Transverse colon (tissue), 4 donors: ENCODE data around the gene PAX5. TPM values are rescaled to one million over a fixed set of nuclear protein-coding genes. Genes with fewer than 3 reads are reported as not detected.
"Not testable (repeated sequence)": the region's sequence is repeated elsewhere in the genome, so short reads cannot be mapped to it uniquely, and the experiment has no call there.

Experiments
- DNase-seq: peaks from one replicate; pipeline ENCODE4 v3.0.0-alpha.2; 2019
- H3K27ac ChIP-seq, 4 donors: fragments of 200-600 bp; sonication (generic); 2 replicates each; pipeline ENCODE4 v1.5.1; 2016 to 2018; ENCODE audit warnings: inconsistent platforms in 4 of 4
- H3K27me3 ChIP-seq: fragments of 200-600 bp; sonication (generic); 2 replicates; pipeline ENCODE4 v1.5.1; 2017; ENCODE audit warnings: inconsistent platforms
- H3K36me3 ChIP-seq, 4 donors: fragments of 200-600 bp; sonication (generic); 2 replicates each; pipeline ENCODE4 v1.5.1; 2017 to 2019; ENCODE audit warnings: inconsistent platforms in 4 of 4
- H3K4me1 ChIP-seq, 4 donors: fragments of 200-600 bp; sonication (generic); 2 replicates each; pipeline ENCODE4 v1.5.1; 2017 to 2020; ENCODE audit warnings: inconsistent platforms in 4 of 4
- H3K4me3 ChIP-seq, 4 donors: fragments of 200-600 bp; sonication (generic); 1 replicate in 1 of 4; 2 replicates in 3 of 4; pipeline versions ENCODE4 v1.5.1 to v1.6.1; 2017 to 2019; ENCODE audit warnings: inconsistent platforms in 4 of 4
- H3K9me3 ChIP-seq, 2 donors: fragments of 200-600 bp; sonication (generic); 2 replicates each; pipeline ENCODE4 v1.5.1; 2017 to 2019; ENCODE audit warnings: inconsistent platforms in 2 of 2
- EP300 ChIP-seq: sonication (generic); formaldehyde crosslinking; IDR thresholded peaks from one replicate; pipeline ENCODE4 v1.6.1; 2017; ENCODE audit warnings: antibody characterized with exemption, low read depth
- POLR2A ChIP-seq: fragments of 450-650 bp; IDR thresholded peaks from one replicate; pipeline ENCODE4 v1.6.1; 2016; ENCODE audit warnings: antibody characterized with exemption, mild to moderate bottlenecking, moderate library complexity
- POLR2AphosphoS5 ChIP-seq, 3 donors: sonication (generic); formaldehyde crosslinking; IDR thresholded peaks; one replicate each; pipeline ENCODE4 v1.6.1; 2016; ENCODE audit warnings: antibody characterized with exemption in 3 of 3
- WGBS, 2 donors: methylation state at CpG; one replicate each; pipeline ENCODE4 v1.1.5; 2018; ENCODE audit warnings: low coverage in 1 of 2; 5-methylcytosine and 5-hydroxymethylcytosine counted together
- in situ Hi-C, 4 donors: fragments of 200-750 bp; cut with MboI; loops; one replicate each; pipeline versions ENCODE4 v1.15.0 to v1.15.1; 2017; ENCODE audit warnings: low sequenced_read_pairs in 3 of 4, low pct_ligation_motif_present in 1 of 4, low pct_unique_long_range_greater_than_20kb in 1 of 4
- intact Hi-C: fragments of 100-400 bp; cut with DNase I; formaldehyde crosslinking; loops from one replicate; pipeline ENCODE4 v1.15.1; 2023; ENCODE audit warnings: low total_unique reads
- total RNA-seq, 4 donors: library from RNA; depleted of rRNA; stranded (reverse); fragments of >200 nt; gene quantifications; one replicate each; pipeline ENCODE4 v1.1.0, GENCODE V29; 2016
- TF ChIP-seq, protein P1 (sequence below), 5 experiments: fragments of 200-600 bp in 3 of 5; fragments of 450-650 bp in 2 of 5; sonication (generic) in 3 of 5; IDR thresholded peaks; 1 replicate in 2 of 5; 2 replicates in 3 of 5; pipeline ENCODE4 v1.5.1; 2016 to 2017; ENCODE audit warnings: antibody characterized with exemption in 5 of 5, inconsistent platforms in 3 of 5, mild to moderate bottlenecking in 2 of 5, moderate library complexity in 1 of 5

PAX5 gene
- total RNA-seq, 4 donors from 2014 or later = 2.4 to 3.7 TPM; not detected in 2

DNA sequence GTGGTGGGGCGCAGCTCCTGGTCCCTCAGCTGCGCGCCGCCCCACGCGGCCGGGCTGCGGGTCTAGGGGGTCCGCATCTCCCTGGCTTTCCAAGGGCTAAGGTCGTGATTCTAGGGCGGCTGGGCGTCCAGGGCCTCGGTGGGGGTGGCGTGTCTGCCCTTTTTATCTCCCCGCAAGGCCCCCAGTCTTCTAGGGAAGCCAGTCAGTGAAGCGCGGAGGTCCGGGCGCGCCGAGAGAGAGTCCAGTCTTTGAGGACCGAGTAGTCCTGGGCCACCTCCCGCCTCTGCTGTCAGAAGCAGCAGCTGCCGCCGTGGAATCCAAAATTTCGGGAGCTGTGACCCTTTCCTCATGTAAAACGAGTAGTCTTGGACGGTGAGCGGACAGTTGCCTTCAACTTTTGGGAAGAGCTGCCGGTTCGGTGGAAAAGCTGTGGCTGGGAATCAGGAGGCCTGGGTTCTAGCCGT, 46.1 kb upstream of the PAX5 start:
- peak; percentile 45 for DNase-seq
- H3K36me3 ChIP-seq, in situ Hi-C loops, intact Hi-C loops, H3K27me3 ChIP-seq, H3K9me3 ChIP-seq: not testable (repeated sequence)
- Histone ChIP-seq H3K27ac (peak overlapping the region; percentile 88 to 96 (median 90)), H3K4me3 (peak overlapping the region; percentile 61 to 99 (median 84)), H3K4me1 (peaks cover 3 to 33% (median 5%) of the 10 kb centered on the region in 4 donors)
- peak; percentile 24 for TF ChIP-seq POLR2A
- 0% methylated on average over 21 of the region's 32 CpGs; no CpG with 5 or more reads in 1 of the 2 donors for WGBS, 2 donors

DNA sequence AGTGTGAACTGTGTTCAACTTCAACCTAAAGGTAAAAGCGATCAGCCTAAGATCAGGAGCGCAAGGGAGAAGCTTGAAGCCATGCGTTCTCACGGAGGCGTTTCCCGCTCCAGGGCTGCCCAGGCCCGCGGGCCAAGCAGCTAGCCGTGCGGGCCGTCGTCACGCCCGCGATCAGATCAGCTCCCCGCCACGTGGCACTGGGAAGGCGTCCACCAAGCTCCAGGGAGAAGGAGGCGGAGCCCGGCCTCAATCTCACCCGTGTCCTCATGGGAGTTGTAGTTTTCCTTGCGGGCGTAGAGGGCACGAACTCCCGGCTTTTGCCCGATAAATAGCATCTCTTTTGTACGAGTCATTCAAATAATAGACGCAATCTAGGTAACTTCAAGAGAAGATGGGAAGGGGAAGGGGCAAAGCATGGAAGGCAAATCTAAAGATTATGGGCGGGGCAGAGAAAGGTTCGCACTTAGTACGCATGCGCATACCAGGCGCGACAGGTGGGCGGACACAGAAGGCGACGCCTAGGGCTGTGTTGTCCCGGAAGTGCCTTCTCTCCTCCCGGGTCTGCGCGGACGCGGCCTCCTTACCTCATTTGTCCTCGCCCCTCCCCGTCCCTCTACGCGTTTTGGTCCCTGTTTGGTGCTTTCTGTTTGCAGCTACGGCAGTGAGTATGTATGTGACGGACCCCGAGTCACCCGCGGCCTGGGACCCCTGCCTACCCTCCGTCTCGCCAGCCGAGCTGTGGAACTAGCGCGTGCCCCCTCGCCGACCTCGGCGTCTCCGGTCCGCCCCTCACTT, 45.5 kb upstream of the PAX5 start:
- Histone ChIP-seq H3K9me3 (no peaks in the 10 kb centered on the region), H3K4me1 (peaks cover 3 to 30% (median 5%) of the 10 kb centered on the region in 4 donors), H3K36me3 (no peaks in the 10 kb centered on the region), H3K27ac (peak overlapping the region; percentile 88 to 96 (median 90)), H3K4me3 (peak overlapping the region; percentile 61 to 99 (median 84)), H3K27me3 (no peaks in the 10 kb centered on the region)
- TF ChIP-seq POLR2A (peak; percentile 93), POLR2AphosphoS5 (IDR thresholded peaks at IDR 0.05) (peak; percentile 78 to 94 (median 91)), EP300 (no peak)
- TF ChIP-seq, protein P1, sequence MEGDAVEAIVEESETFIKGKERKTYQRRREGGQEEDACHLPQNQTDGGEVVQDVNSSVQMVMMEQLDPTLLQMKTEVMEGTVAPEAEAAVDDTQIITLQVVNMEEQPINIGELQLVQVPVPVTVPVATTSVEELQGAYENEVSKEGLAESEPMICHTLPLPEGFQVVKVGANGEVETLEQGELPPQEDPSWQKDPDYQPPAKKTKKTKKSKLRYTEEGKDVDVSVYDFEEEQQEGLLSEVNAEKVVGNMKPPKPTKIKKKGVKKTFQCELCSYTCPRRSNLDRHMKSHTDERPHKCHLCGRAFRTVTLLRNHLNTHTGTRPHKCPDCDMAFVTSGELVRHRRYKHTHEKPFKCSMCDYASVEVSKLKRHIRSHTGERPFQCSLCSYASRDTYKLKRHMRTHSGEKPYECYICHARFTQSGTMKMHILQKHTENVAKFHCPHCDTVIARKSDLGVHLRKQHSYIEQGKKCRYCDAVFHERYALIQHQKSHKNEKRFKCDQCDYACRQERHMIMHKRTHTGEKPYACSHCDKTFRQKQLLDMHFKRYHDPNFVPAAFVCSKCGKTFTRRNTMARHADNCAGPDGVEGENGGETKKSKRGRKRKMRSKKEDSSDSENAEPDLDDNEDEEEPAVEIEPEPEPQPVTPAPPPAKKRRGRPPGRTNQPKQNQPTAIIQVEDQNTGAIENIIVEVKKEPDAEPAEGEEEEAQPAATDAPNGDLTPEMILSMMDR (IDR thresholded peaks at IDR 0.05) = peak in 1 of 5 experiments; percentile 6
- WGBS, 2 donors = 5% methylated on average over 62 of the region's 63 CpGs; no CpG with 5 or more reads in 1 of the 2 donors
- intact Hi-C loops (no loop called here), in situ Hi-C loops (no loop called here)
- peak; percentile 94 for DNase-seq

GRCh38 chr9:37074790-37075189, 40.7 kb upstream of the PAX5 start:
- H3K36me3 ChIP-seq, H3K4me1 ChIP-seq, DNase-seq, H3K9me3 ChIP-seq, intact Hi-C loops, in situ Hi-C loops, H3K27ac ChIP-seq, H3K27me3 ChIP-seq, H3K4me3 ChIP-seq: not testable (repeated sequence)
- 67 to 71% methylated on average over 4 of the region's 4 CpGs for WGBS, 2 donors

- TF ChIP-seq POLR2A (no peak), EP300 (no peak), POLR2AphosphoS5 (IDR thresholded peaks at IDR 0.05) (no peak)
- TF ChIP-seq, protein P1 (IDR thresholded peaks at IDR 0.05) = no peak
- in situ Hi-C loops = no loop called here
- no peaks in the 10 kb centered on the region for H3K4me1 ChIP-seq
- DNase-seq = no peak
- no peaks in the 10 kb centered on the region for H3K36me3 ChIP-seq
- no peaks in the 10 kb centered on the region for H3K9me3 ChIP-seq
- H3K4me3 ChIP-seq = no peak overlapping the region
- WGBS, 2 donors = 33 to 34% methylated on average over 1 to 3 of the region's 3 CpGs
- peaks cover 42% of the 10 kb centered on the region for H3K27me3 ChIP-seq
- no peak overlapping the region for H3K27ac ChIP-seq
- intact Hi-C loops = loop anchor here (10.0 kb wide), 1 partner anchor 201 kb away; no protein-coding TSS in a partner anchor
Observed at GRCh38 chr9:37066139-37066725, 32.2 kb upstream of the PAX5 start.

- WGBS, 2 donors = 74 to 91% methylated on average over 4 of the region's 4 CpGs
- H3K4me1 ChIP-seq = no peaks in the 10 kb centered on the region
- H3K27ac ChIP-seq = no peak overlapping the region
- H3K27me3 ChIP-seq = peaks cover 56% of the 10 kb centered on the region
- in situ Hi-C loops = no loop called here
- intact Hi-C loops = loop anchor here (10.0 kb wide), 1 partner anchor 198 kb away; no protein-coding TSS in a partner anchor
- H3K4me3 ChIP-seq = no peak overlapping the region
- no peaks in the 10 kb centered on the region for H3K9me3 ChIP-seq
- no peak for DNase-seq
- no peaks in the 10 kb centered on the region for H3K36me3 ChIP-seq
- TF ChIP-seq, protein P1 (IDR thresholded peaks at IDR 0.05) = no peak
- TF ChIP-seq EP300 = no peak
- TF ChIP-seq POLR2AphosphoS5 (IDR thresholded peaks at IDR 0.05) = no peak
- TF ChIP-seq POLR2A = no peak
Observed at GRCh38 chr9:37062336-37062735, 28.3 kb upstream of the PAX5 start.
